ENCODE measurements around the gene TP53TG3C.
"Not testable (repeated sequence)": the region's sequence is repeated elsewhere in the genome, so short reads cannot be mapped to it uniquely, and the experiment has no call there.

Gene TP53TG3C

GRCh38 chr16:33193926-33194325 is at the start of gene TP53TG3C:
Gene TP53TG3C, plus strand, starts transcription at chr16:33194226. Its CDS starts 68 bp downstream, at chr16:33194294.
- H3K4me1 ChIP-seq (ENCODE audit: control insufficient read depth in 1 of 2, insufficient read depth in 2 of 2, low read length in 2 of 2); H3K36me3 ChIP-seq (ENCODE audit: control insufficient read depth in 1 of 2, insufficient read depth in 2 of 2, low read length in 2 of 2); H3K4me3 ChIP-seq (ENCODE audit: low read depth in 1 of 2, low read length in 2 of 2); H3K27ac ChIP-seq (ENCODE audit: low read length); H3K9me3 ChIP-seq (ENCODE audit: control insufficient read depth in 1 of 2, low read length in 2 of 2); H3K27me3 ChIP-seq (ENCODE audit: low read depth, low read length): not testable (repeated sequence)

All from muscle layer of duodenum (tissue), 2 donors.